Right ventricle myocardium inferior (tissue), 1 donor: ENCODE results near the gene NME7. TPM values are rescaled to one million over a fixed set of nuclear protein-coding genes. Genes with fewer than 3 reads are reported as not detected.
"Not testable (repeated sequence)": the region's sequence is repeated elsewhere in the genome, so short reads cannot be mapped to it uniquely, and the experiment has no call there.

Experiments used
- ATAC-seq: fragments of 200-7000 bp; cut with Tn5 transposase; one replicate; pipeline ENCODE4 v1.9.1; 2020; ENCODE audit warnings: mild to moderate bottlenecking, moderate library complexity
- DNase-seq: peaks from one replicate; pipeline ENCODE4 v3.0.0; 2021; ENCODE audit errors: missing footprints
- intact Hi-C: fragments of 100-400 bp; cut with DNase I; formaldehyde crosslinking; loops from one replicate; pipeline ENCODE4 v1.11.0; 2022
- total RNA-seq: library from RNA; stranded (reverse); fragmentation: NEBNext Ultra II Directional; extraction: Animal tissue kit (Norgen Biotek cat#: 25700); gene quantifications from one replicate; pipeline ENCODE4 v1.2.1, GENCODE V29; 2021
- donor health status: DM: no; HTN: yes; CAD: no; lungs with severe emphysema.

NME7 gene
- total RNA-seq, 1 donor from 2014 or later: 10.1 TPM

DNA sequence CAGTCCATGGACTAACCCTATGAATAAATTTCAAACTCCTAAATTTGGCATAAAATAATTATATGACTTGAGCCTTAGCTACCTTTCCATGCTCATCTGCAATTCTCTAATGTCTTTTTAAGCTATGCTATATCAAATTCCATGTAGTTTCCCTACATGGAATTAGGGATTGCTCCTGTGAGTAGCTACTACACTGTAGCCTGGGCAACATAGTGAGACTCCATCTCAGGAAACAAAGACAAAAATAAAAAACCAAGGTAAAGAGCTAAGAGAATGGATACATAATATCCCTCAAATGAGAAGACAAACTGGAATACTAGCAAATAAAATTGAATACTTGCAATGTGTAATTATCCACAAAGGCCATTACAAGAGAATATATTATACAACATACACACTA lies 223.6 kb downstream of the NME7 start:
- ATAC-seq (no peak), DNase-seq (no peak)
- intact Hi-C loops: no loop called here

DNA sequence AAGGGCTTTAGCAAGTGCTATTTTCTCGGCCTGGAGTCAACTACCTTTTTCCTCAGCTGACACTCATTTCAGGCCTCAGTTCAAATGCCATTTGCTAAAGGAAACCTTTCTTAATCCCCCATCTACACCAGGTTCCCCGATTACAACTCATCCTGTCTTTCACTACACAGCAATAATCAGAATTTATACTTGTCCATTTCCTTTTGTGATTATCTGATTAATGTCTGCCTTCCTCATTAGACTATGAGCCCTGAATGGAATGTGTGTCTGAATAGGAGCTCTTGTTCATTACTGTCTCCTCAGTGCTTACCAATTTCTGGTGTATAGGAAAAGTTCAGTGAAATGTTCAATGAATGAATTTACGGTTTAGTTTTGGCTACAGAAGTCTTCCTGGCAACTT lies 224.3 kb downstream of the NME7 start:
- no peak for ATAC-seq
- intact Hi-C loops: no loop called here
- no peak for DNase-seq

DNA sequence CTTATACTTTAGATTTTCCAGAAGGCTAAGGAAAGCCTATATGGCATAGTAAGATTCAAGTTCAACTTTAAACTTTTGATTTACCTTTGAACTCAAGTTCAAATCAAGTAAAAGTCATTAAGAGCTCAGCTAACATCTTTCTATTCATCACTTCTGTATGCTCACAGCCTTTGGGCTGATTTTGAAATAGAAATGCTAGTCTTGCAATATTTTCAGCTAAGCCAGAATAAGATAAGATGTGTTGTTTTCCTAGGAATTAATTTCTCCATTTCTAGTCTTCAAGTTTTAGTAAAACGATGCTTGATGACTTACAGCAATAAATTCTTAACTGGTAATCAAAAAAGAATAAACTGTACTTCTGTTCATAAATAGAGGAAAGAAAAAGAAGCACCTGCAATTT lies 225.5 kb downstream of the NME7 start:
- ATAC-seq (no peak), DNase-seq (no peak)
- intact Hi-C loops: no loop called here

DNA sequence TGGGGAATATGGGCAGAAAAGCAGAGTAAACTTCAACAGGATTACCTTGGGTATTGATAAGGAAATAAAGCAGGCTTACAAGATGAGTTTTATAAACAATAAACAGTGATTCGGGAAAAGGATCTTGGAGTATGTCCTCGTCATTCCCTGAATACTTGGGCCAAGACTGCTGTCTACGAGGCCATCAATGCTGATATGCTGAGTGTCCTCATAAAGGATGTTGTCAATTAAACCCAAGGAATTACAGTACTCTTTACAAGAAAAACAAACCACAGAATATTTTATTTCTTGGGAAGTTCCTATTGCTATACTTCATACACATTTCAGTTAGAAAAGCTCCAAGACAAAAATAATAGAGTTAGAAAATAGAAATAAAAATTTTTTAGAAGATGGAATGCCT lies 226.2 kb downstream of the NME7 start:
- ATAC-seq: no peak
- intact Hi-C loops: no loop called here
- no peak for DNase-seq

DNA sequence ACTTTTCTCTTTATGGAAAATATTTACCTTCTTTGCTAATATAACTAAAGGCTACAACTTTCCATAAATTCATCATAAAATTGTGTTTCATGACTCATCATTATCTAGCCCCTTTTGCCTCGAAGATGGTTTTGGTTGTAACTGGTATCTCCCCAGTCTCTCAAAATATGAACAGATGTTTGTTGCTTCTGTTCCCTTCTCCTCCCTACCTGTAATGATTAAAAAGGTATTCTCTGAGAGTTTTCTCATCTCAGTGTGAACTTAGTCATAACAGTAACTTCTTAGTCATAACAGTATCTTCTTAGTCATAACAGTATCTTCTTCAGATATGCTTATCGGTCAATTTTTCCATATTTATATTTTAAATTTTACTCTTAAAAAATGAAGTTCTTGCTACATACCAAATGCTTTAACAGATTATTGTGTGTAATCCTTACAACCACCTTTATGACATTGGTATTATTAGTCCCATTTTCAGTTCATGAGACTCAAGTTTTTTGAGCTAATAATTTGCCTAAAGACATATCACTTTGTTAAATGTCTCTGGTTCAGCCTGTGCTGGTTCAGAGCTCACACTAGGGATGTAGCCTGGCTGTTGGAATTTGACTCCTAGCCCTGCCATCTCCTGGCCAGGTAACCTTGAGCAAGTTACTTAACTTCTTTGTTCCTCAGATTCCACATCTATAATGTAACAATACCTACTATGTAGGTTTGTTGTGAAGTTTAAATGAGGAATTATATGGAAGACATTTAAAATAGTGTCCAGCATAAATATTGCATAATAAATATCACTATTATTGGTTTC lies 228.5 kb downstream of the NME7 start:
- ATAC-seq (no peak), DNase-seq (no peak)
- intact Hi-C loops: no loop called here

DNA sequence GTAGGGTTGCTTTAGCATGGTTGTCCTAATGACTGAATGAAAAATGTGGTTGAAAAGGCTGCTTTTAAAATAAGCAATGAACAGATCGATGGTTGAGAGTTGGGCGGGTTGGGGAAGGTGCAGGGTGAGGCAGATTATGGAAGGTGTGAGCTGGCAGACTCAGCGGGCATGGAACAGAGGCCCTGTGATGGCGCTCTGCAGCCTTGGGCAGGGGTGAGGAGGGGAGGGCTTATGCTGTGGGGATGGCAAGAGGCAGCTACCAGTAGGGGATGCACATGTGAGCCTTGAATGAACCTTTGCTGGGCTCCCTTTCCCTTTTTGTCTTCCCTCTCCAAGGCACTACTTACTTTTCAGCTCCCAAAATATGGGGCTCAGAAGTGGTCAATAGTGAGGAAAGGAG lies 230.2 kb downstream of the NME7 start:
- intact Hi-C loops: no loop called here

DNA sequence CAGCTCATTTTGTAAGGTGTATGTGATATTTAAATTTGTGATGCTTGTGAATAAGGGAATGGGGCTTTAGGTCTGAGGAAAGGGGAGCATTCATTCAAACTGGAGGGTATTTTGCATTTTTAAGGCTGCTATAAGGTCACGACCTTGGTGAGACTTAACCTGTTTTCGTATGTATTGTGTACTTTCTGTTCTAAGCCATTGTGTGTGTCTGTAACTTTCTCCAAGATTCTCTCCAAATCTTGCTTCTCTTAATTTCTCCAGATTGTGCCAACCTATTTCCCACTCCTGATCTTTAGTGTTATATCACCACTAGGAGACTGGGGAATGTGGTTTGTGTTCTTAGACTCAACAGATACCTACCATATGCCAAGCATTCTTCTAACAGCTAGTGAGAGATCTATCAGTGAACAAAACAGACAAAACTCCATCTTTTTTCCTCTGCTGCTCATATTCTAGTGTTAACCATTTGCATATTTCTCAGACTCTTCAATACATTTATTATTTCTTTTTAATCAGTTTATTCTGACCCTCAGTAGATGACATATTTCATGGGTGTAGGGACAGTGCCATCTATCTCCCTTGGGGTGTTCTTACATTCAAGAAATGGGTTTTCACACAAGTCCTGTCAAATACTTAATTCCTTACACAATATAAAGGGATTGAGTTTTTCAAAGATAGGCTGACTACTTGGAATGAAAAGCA lies 233.6 kb downstream of the NME7 start:
- no peak for DNase-seq
- intact Hi-C loops: loop anchor here (5.0 kb wide), 1 partner anchor 522 kb away; no protein-coding TSS in a partner anchor
- no peak for ATAC-seq

More for the DNA sequence above, 230.2 kb downstream of the NME7 start:
- DNase-seq (no peak), ATAC-seq (no peak)

DNA sequence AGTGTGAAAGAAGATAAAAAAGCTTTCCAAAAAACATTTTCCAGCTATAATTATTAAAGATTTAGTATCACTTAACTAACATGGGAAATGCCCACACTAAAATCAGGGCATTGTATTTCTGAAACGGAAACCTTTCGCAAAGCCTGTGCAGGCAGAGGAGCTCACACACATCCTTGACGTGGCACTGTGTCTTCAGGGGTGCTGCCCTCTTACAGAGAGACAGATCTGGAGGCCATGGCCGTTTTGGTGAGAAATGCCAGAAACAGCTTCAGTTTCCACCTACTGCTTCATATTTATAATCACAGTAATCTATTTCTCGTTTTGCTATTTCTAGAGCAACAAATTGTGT lies 234.4 kb downstream of the NME7 start:
- intact Hi-C loops: loop anchor here (5.0 kb wide), 1 partner anchor 521 kb away; no protein-coding TSS in a partner anchor
- ATAC-seq: no peak
- DNase-seq: no peak

DNA sequence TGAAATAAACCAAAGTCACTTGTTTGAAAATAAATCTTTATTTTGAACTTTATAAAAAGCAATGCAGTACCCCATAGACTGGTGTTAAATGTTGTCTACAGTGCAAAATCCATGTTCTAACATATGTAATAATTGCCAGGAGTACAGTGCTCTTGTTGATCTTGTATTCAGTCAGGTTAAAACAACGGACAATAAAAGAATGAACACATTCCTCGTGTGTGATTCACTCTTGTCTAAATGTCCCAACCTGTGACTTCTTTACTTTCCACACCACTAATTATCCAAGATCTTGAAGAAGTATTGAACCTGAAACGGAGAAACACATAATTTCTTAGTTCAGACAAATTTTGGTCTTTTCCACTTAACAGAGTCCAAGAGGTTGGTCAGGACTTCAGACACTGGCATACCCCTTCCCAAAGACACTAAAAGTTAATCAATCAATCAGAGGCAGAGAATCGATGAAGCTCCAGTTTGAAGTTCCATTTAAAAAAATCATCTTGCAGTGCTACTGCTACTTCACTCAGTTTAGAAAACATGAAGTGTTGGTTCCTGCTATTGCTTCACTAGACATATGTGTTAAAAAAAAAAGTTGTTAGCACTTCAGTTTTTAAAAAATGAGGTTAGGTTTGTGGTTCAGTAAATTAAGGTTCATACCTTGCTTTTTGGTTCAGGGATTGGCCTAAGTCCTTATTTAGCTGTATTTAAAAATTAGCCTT lies 234.9 kb downstream of the NME7 start:
- DNase-seq: no peak
- intact Hi-C loops: loop anchor here (5.0 kb wide), 1 partner anchor 520 kb away; no protein-coding TSS in a partner anchor
- no peak for ATAC-seq

DNA sequence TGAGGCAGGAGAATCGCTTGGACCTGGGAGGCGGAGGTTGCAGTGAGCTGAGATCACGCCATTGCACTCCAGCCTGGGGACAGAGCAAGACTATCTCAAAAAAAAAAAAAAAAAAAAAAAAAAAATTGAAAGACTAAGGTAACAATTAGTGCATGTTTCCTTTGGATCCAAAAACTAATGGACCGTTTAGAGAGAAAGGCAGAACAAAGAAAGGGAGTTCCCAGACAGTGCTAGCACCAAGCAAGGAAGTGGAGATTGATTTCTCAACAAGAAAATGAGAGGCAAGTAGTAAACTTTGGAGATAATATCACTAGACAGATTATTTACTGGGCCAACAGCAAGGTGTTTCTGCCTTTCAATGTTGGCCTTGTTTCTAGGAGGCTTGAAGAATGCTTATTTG lies 236.9 kb downstream of the NME7 start:
- ATAC-seq (no peak), DNase-seq (no peak)
- intact Hi-C loops: loop anchor here (5.0 kb wide), 1 partner anchor 518 kb away; no protein-coding TSS in a partner anchor

DNA sequence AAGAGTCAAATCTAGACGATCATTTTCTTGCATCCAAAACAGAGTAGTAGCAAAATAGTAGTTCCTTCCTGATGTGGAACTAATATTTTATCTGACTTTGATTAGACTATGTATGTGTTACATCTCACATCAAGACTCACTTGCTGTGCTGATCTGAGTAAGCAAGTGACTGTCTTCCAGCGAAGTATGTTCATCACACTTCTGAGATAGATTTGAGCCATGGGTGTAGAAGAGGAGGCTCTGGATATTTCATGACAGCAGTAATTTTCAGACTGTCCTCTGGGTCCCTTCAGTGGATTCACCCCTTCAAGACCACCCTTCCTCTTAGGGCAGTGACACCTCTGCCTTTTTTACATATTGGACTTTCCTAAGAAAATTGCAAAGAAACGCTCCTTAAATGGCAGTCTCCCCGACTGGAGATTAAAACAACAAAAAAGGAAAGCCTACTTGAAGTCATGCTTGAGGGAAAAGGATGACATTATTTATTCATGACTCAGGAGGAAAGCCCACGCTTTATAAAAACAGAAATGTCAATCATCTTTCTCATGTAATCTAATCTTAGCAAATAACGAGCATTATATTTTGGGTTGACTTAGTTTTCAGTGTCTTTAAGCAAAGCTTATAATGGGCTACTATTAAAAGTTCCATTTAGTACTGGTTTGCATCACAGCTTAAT lies 238.3 kb downstream of the NME7 start:
- ATAC-seq (no peak), DNase-seq (no peak)
- intact Hi-C loops: no loop called here

DNA sequence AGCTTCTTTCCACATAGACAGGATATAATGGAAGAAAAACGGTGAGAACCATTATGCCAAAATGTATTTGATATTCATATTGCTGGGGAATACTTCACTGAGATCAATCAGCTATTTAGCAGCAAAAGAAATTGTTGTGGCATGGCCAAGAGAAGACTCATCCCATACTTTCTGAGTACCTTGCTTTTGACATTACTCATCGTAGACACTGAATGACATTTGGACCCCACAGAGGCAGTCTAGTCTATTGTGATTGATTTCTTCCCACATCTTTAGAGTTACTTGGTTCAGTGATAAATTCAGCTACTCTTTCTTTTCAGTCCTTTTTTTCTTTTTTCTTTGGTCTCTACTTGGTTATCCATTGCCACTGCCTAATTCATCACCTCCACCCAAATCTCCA lies 239.0 kb downstream of the NME7 start:
- ATAC-seq (no peak), DNase-seq (no peak)
- intact Hi-C loops: no loop called here

DNA sequence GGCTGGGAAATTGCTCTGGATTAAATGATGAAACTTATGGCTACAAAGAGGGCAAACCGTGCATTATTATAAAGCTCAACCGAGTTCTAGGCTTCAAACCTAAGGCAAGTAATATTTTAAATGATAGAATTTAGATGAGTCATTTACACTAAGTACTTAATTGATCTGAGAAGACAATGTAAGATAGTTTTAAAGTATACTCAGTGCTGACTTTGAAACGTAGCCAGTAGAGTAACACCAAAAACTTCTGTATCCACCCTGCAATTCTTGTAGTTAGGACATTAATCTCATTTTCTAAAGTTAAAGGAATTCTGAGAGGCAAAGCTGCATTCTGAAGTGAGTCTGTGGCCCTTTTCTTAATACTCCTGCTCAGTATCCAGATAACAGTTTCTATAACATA lies 240.3 kb downstream of the NME7 start:
- no peak for DNase-seq
- no peak for ATAC-seq
- intact Hi-C loops: no loop called here

DNA sequence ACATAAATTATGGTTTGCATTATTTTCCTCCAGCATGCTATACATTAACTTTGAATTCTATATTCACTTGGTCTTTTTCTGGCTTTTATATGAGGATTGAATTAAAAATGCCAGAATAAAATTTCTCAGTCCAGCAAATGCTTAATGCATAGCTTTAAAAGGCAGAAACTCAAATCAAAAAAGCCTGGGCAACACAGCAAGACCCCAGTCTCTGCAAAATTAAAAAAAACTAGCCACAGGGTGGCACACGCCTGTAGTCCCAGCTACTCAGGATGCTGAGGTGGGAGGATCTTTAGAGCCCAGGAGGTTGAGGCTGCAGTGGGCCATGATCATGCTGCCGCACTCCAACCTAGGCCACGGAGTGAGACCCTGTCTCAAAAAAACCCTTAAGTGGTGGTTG lies 241.3 kb downstream of the NME7 start:
- DNase-seq: no peak
- ATAC-seq: no peak
- intact Hi-C loops: no loop called here

DNA sequence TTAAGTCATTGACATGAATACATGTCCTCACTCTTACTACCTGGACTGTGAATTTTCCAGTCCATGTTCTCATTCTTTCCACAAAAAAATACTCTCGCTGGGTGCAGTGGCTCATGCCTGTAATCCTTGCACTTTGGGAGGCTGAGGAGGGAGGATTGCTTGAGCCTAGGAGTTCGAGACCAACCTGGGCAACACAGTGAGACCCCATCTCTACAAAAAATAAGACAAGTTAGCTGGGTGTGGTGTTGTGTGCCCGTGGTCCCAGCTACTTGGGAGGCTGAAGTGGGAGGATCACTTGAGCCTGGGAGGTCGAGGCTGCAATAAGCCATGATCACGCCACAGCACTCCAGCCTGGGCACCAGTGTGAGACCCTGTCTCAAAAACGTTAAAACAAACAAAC lies 242.0 kb downstream of the NME7 start:
- intact Hi-C loops, ATAC-seq, DNase-seq: not testable (repeated sequence)

DNA sequence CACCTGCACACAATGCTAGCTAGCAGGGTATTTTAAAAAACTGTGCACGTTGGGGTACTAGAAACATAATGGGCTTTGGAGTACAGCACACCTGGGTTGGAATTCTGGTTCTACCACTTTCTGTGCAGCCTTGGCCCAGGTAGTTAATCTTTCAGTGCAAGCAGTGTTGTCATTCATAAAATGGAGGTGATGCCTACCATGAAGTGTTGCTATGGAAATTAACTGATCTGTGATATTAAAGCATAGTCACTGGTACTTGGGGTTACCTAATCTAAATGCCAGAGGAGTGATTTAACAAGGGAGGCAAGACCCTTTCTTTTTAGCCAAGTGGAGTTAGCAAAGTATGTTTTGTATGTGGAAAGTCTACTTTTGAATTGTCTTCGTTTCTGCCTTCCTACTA lies 243.1 kb downstream of the NME7 start:
- ATAC-seq (no peak), DNase-seq (no peak)
- intact Hi-C loops: no loop called here

DNA sequence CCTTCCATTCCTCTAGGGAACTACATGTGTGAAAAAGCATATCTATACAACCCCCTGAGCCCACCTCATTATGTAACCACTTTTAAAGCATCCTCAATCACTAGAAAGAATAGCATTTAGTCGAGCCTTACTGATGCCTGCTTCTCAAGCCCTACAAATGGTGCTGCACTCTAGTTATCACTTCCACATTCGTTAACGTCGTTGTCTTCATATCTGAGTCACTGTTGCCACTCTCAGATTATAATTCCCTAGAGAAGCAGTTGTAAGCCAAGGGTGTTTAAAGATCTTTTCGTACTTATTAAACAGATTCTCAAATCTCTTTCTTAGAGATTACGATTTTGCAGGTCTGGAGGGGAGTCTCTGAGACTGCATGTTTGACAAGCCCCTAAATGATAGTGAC lies 244.6 kb downstream of the NME7 start:
- DNase-seq (no peak), ATAC-seq (no peak)
- intact Hi-C loops: no loop called here

DNA sequence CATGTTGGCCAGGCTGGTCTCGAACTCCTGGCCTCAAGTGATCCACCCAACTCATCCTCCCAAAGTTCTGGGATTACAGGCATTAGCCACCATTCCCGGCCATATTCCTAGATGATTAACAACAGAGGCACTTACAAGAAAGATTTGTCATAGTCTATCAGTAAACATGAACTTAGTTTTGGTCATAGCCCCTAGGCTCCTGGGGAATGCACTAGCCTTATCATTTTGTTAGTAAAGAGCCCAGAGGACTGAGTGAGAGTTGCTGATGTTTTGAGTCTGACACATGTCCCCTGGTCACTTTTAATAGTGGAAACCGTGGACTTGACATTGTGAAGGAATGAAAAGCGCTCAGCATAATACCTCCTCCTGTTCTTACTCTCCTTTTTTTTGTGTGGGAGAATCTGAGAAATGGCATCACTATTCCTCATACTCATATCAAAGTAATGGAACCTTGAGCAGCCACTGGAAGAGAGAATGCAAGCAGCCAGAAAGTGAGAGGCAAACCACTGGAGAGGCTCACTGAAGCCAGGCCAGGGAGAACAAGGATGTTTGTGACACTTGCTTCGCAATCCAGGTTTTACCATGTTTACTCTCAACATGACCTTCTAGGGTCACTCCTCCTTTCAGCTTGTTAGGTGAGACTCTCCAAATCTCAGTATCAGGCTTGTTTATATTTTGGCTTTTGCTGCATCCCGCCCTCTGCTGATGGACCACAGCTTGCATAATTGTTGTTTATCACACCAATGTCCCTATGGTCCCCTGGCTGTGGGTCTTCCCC lies 246.3 kb downstream of the NME7 start:
- DNase-seq (no peak), ATAC-seq (peak; percentile 22)
- intact Hi-C loops: no loop called here
